ENCODE data around the gene EIF4G3.

The EIF4G3 gene

GRCh38 chr1:20770314-20771087 lies 406.2 kb downstream of the EIF4G3 start:
- DNase-seq (ENCODE audit: low read depth in 2 of 2, low spot score in 1 of 2) = no peak

DNA sequence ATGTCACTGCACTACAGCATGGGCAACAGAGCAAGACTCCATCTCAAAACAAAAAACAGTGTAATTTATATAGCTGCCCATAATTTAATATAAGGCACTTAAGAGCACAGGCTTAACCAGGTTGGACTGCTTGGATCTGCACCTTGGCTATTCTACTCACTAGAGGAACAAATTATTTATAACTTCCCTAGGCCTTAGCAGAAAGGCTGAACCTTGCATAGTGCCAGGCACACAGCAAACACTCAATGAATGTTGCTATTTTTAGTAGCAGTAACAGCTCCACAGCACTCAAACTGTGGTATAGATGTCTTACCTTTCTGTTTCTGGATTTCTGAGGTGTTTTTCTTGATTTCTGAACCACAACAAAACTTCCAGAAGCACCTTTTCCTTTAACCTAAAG lies 409.4 kb downstream of the EIF4G3 start:
- no peak for DNase-seq (ENCODE audit: low read depth in 2 of 2, low spot score in 1 of 2)

DNA sequence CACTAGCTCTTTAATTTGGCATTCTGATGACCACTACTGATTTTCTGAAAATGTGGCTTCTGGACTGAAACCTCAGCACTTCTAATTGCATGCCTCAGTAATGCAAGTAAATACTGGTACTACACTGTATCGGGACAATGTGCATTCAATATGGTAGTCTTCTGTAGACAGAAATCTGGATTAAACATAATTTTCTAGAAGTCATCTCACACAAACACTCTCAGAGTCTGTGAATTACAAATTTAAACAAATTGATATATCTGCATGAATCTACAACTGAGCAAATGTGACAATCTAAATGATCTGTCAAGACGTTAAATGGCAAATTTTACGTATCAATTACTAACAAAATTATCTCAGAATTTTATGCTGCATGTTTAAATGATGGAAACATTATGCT lies 413.3 kb downstream of the EIF4G3 start:
- DNase-seq (ENCODE audit: low read depth in 2 of 2, low spot score in 1 of 2) = no peak

- no peak for DNase-seq (ENCODE audit: low read depth in 2 of 2, low spot score in 1 of 2)
Measured at GRCh38 chr1:20760322-20760721, 416.4 kb downstream of the EIF4G3 start.

Measured in stimulated activated CD8-positive, alpha-beta memory T cell treated with anti-CD3 and anti-CD28 coated beads, Interleukin-4, amount 100 ng/mL, for 4 hours (primary cell).